NCI-H1930 (cell line): ENCODE measurements around the gene ATAD3B.
"Not testable (repeated sequence)": the region's sequence is repeated elsewhere in the genome, so short reads cannot be mapped to it uniquely, and the experiment has no call there.

Experiments used
- DNase-seq, 2 experiments: peaks; one replicate each; lab custom pipeline; 2025; lab: John Stamatoyannopoulos, UW

ATAD3B gene, protein sequence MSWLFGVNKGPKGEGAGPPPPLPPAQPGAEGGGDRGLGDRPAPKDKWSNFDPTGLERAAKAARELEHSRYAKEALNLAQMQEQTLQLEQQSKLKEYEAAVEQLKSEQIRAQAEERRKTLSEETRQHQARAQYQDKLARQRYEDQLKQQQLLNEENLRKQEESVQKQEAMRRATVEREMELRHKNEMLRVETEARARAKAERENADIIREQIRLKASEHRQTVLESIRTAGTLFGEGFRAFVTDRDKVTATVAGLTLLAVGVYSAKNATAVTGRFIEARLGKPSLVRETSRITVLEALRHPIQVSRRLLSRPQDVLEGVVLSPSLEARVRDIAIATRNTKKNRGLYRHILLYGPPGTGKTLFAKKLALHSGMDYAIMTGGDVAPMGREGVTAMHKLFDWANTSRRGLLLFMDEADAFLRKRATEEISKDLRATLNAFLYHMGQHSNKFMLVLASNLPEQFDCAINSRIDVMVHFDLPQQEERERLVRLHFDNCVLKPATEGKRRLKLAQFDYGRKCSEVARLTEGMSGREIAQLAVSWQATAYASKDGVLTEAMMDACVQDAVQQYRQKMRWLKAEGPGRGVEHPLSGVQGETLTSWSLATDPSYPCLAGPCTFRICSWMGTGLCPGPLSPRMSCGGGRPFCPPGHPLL

GRCh38 chr1:1471389-1472052, at the start of gene ATAD3B:
Gene ATAD3B, plus strand, starts transcription at chr1:1471765. Its CDS starts 120 bp downstream, at chr1:1471885.
- DNase-seq: peak; percentile 90 to 92

GRCh38 chr1:1421907-1422464, 49.6 kb upstream of the ATAD3B start:
- DNase-seq: no peak

DNA sequence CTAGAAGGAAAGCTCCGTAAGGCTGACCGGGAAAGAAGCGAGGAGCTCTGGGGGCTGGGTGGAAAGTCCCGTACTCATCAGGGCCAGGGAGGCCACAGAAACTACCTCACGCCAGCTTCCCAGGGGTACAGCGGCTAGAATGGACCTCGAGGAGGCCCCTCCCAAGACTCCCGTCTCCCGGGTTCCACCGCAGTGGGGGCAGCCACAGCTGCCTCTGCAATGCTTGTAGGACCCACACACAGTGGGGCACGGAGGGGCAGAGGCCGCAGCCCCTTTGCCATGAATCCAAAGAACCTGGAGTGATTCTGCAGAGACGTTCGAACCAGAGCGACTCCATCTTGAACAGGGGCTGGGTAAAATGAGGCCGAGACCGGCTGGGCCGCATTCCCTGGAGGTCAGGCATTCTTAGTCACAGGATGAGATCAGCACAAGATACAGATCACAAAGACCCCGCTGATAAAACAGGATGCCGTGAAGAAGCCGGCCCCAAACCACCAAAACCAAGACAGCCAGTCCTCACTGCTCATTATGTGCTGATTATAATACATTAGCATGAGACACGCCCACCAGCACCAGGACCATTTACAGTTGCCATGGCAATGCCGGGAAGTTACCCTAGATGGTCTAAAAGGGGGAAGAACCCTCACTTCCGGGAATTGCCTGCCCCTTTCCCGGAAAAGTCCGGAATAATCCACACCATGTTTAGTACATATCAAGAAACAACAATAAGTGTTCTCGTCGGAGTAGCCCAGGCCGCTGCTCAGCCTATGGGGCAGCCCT, 48.9 kb upstream of the ATAD3B start:
- DNase-seq: no peak

- no peak for DNase-seq
These were observed 48.3 kb upstream of the ATAD3B start for GRCh38 chr1:1423245-1423597.

- no peak for DNase-seq
These were observed 46.9 kb upstream of the ATAD3B start for GRCh38 chr1:1424707-1425106.

DNA sequence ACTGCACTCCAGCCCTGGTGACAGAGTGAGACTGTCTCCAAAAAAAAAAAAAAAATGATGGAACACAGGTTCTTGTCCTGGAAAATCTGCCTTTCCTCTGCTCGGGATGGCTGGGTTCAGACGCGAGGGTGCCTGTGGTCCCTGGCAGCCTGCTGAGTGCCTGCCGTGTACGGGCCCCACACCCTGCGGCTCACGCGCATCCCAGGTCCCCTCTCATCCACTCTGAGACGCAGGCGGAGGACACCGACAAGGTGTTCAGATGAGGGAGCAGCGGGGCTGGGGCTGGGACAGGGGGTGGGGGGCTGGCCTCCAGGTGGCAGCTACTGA, 46.2 kb upstream of the ATAD3B start:
- DNase-seq: no peak

DNA sequence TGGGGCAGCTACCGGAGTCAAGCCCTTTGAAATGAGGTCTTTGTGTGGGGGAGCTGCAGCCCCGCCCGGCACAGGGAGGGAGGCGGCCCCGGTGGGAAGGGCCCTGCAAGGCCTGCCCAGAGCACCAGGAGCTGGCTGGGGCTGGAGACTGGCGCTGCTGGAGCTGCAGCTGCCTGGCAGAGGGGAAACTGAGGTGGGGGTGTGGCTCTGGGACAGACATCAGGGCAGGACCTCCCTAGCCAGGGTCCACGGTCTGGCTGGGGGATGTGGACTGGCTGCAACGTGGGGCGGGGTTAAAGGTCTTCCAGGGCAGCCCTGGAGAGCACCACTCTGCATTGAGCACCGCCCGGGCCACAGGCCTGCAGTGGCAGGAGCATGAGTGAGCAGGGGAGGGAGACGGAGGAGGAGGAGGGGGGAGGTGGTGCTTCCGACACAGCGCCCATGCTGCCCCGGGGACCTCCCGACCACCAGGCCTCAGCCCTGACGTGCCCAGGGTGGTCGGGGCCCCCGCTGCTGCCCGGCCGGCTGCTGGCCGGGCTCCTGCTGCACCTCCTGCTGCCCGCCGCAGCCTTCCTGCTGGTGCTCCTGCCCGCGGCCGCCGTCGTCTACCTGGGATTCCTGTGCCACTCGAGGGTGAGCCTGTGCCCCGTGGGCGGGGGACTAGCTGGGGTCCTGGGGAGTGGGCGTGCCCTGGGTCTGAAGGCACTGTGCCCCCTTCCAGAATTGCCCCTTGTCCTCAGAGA, 45.6 kb upstream of the ATAD3B start:
- no peak for DNase-seq

DNA sequence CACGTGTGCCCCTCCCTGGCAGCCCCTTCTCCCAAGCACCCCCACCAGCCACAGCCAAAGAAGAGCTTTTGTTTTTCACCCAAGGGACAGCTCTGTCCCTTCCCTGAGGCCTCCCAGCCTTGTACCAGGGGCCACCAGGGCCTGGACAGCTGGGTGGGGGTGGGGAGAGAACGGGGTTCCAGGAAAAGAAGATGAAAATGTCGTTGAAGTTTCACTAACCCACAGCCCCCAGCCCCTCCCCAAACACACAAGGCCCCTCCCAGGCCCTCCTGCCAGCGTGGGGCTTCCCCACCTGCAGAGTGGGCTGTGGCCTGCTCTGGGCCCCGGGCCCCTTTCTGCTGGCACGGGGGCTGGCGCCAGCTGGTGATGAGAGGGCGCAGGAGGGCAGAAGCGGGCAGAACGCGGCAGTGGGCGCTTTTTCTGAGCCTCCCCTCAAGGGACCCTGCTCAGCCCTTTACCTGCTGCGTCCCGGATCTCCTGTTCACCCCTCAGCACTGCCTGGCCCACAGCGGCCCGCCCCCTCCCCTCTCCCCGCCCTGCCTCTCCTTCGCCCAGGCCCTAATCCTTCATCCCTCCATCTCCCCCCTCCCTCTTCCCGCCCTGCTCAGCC, 45.0 kb upstream of the ATAD3B start:
- DNase-seq: no peak

DNA sequence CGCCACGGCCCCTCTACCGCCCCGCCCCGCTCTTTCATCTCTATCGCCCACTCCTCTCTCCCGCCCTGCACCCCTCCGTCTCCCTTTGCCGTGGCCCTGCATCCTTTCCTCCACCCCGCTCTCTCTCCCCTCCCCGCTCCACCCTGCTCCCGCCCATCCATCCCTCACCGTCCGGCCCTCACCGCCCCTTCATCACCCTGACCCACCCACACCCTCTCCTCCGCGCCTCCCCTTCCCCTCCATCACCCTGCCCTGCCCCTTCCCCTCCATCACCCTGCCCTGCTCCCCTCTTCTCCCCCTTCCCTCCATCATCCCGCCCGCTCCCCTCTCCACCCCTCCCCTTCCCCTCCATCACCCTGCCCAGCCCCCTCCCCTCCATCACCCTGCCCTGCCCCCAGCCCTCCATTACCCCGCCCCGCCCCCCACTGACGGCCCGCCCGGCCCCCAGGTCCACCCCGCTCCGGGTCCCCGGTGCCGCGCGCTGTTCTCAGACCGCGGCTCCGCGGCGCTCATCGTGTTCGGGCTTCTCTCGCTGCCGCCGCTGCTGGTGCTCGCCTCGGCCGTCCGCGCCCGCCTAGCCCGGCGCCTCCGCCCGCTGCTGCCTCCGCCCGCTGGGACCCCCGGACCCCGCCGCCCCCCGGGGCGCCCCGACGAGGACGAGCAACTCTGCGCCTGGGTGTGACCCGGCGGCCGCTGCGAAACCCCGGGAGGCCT, 44.3 kb upstream of the ATAD3B start:
- no peak for DNase-seq

- DNase-seq: no peak
These were observed 43.8 kb upstream of the ATAD3B start for GRCh38 chr1:1427820-1428148.

GRCh38 chr1:1428174-1428573, 43.4 kb upstream of the ATAD3B start:
- DNase-seq: no peak

DNA sequence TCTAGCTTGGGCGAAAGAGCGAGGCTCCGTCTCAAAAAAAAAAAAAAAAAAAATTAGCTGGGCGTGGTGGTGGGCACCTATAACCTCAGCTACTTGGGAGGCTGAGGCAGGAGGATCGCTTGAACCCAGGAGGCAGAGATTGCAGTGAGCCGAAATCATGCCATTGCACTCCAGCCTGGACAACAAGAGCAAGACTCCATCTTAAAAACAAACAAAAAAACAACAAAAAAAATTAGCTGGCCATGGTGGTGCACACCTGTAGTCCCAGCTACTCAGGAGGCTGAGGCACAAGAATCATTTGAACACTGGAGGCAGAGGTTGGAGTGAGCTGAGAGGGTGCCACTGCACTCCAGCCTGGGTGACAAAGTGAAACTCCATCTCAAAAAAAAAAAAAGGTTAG, 42.6 kb upstream of the ATAD3B start:
- DNase-seq: not testable (repeated sequence)

DNA sequence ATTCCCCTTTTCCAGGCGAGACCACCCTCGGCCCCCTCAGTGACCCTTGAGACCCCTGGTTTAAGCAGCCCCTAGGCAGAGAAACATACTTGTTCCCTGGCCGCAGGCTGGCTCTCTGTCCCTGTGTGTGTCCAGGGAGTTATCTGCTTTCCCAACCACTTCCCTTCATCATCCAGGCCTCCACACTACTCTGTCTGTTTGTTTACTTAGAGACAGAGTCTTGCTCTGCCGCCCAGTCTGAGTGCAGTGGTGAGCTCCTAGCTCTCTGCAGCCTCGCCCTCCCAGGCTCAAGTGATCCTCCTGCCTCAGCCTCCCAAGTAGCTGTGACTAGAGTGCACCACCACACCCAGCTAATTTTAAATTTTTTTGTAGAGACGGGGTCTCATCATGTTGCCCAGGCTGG, 41.9 kb upstream of the ATAD3B start:
- DNase-seq: no peak

- no peak for DNase-seq
These were observed 41.2 kb upstream of the ATAD3B start for GRCh38 chr1:1430114-1430982.

DNA sequence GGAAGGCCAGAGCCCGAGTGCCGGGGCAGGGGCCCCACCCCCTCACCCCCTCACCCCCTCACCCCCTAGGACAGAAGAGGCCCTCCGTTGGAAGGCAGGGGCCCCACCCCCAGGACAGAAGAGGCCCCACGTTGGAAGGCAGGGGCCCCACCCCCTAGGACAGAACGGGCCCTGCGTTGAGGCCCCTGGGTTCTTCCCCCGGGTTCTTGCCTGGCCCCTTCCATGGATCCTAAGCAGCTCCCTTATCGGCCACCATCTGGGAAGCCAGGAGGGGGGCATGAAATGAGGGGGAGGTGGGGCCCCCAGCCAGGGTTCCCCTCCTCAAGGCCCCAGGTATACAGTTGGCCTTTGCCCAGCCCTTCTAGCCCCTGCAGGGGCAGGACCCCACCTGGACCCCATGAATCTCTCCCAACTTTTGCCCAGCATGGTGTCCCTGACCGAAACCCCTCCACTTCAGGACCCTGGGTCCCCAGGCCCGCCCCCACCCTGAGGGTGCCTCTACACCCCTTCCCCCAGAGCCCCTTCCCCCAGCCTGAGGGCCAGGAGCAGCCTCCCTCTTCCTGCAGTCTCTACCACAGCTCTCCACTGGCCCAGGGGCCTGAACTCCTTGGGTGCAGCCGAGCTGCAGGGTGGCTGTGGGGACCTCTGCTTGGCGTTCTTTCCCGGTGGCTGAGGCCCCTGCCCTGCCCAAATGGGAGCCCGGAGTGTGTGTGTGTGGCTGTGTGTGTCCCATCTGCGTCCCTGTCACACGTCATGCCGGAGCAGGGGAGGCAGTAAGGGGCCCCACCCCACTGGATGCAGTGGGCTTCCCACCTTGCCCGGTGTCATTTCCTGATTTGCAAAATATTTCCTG, 40.3 kb upstream of the ATAD3B start:
- DNase-seq: no peak

GRCh38 chr1:1431845-1432273, 39.7 kb upstream of the ATAD3B start:
- DNase-seq: no peak

- no peak for DNase-seq
These were observed 39.2 kb upstream of the ATAD3B start for GRCh38 chr1:1432274-1432950.
